GM10266 (cell line): ENCODE data around the gene CDH12.

Source experiments
- DNase-seq: peaks from one replicate; pipeline ENCODE4 v3.0.0; 2012; ENCODE audit errors: extremely low spot score
- CTCF ChIP-seq: IDR thresholded peaks from 2 replicates; pipeline ENCODE4 v1.5.1; 2012; ENCODE audit warnings: mild to moderate bottlenecking, low read depth; ENCODE audit not compliant: control insufficient read depth, insufficient read depth; ENCODE audit errors: missing control alignments

Gene CDH12

DNA sequence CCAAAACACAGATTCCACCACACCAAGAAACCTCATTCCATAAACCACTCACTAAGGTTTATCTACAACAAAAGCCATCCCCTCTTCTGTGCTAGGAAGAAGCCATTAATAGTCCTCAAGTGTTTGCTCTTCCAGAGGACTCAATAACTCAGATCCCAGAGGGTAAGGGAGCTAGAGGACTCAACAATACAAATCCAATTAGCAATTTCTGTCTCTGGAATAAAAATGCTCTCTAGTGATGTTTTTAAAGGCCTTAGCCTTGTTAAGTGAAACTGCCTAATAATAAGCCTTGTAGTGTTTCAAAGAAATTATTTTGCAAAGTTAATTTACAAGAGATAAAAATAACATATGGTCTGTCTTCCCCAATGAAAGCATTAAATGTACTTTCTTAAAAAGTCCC lies 942.4 kb downstream of the CDH12 start:
- no peak for DNase-seq
- TF ChIP-seq CTCF = no peak

DNA sequence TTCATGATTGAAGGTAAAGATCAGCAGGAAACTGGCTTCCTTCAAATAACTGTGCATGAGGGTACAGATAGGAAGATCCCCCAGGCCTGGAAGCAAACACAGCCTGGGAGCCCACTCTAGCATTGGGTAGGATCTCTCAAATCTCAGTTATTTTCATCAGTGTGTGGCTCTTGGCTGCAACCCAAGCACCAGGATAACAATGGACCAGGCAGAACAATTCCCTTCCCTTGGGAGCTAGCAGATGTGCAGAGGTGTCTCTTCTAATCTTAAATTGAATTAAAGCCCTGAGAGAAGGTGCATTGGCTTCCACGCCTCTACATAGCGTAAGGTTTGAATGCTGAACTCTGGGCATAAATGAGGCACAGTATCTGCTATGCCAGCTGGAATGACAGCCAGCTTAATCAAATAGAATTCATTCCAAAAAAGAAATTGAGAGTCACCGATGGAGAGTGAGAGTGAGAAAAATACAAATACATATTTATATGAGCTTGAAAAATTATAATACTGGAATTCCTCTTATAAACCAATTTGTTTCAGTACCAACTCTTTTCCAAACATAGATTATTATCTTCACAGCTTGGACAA lies 957.3 kb downstream of the CDH12 start:
- TF ChIP-seq CTCF = no peak
- no peak for DNase-seq

DNA sequence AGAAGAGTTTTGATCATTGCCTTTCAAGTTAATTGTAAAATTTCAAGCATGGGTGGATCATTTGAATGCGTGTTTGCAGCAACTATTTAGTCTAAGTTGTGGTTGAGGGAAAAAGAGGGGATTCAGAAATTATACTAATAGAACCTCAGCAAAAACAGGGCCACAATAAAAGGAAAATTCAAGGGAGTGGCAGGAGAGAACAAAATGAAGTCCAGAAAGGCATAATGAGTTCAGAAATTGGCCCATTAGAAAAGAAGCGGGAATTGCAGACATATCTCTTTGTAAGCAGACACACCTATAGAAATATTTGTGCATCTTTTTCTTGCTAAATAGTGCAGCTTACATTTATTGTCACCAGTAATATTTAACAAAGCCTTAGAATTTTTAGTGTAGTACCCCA lies 960.0 kb downstream of the CDH12 start:
- DNase-seq = no peak
- TF ChIP-seq CTCF = no peak

DNA sequence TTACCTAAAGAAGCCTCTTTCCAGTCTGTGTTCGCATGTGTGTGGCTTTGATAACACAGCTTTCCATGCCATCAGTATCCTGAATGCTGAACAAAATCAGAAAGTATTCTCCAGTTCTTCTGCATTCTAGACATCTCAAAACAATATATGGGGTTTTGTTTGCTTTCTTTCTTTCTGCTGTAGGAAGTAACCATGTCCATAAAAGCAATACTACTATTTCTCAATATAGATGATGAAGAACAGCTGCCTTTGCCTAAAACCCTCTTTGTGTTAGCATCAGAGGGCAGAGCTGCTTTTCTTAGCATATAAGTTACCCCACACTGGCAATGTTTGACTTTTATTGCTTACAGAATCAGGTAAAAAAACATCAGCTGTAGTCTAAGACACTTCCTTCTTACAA lies 963.6 kb downstream of the CDH12 start:
- no peak for DNase-seq
- no peak for TF ChIP-seq CTCF

- no peak for DNase-seq
- no peak for TF ChIP-seq CTCF
Observed at GRCh38 chr5:21882074-21882745, 970.9 kb downstream of the CDH12 start.

GRCh38 chr5:21880164-21880563 lies 973.0 kb downstream of the CDH12 start:
- no peak for DNase-seq
- no peak for TF ChIP-seq CTCF

DNA sequence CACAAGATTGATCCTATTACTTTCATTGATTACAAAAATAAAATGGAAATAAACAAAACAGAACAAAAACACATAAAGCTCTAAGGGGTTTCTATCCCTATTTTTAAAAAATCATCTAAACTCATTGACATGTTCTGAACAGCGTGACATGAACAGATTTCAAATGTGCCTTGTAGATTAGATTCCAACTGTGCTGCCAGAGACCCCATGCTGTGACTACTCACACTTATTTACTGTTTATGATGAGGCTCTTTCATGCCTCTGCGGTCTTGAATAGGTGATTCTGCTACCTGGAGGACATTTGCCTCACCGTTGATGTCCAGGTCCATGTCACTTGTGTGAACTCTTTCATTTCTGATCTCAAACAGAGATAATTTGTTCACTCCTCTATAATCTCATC lies 990.2 kb downstream of the CDH12 start:
- TF ChIP-seq CTCF = no peak
- no peak for DNase-seq
